Measurements from ENCODE around the gene IRF9. TPM values are rescaled to one million over a fixed set of nuclear protein-coding genes. Genes with fewer than 3 reads are reported as not detected.

Gene IRF9
- total RNA-seq, 2 experiments from 2014 or later = 35.1 to 39.1 TPM

- Histone ChIP-seq H3K79me2 (ENCODE audit: insufficient read depth, low read depth, low read length) (peaks cover 27% of the 10 kb centered on the region), H3K27ac (ENCODE audit: low read depth, low read length, poor library complexity, severe bottlenecking) (peak within 1 kb of the TSS; percentile 82), H3K4me1 (ENCODE audit: insufficient read depth, low read length, poor library complexity, severe bottlenecking) (peaks cover 28% of the 10 kb centered on the region), H3K4me2 (ENCODE audit: low read length) (peak within 1 kb of the TSS; percentile 82), H3K36me3 (ENCODE audit: insufficient read depth, low read length) (peaks cover 43% of the 10 kb centered on the region), H3K9me3 (ENCODE audit: low read length) (no peaks in the 10 kb centered on the region), H3K4me3 (ENCODE audit: low read depth, low read length, poor library complexity, severe bottlenecking) (peak within 1 kb of the TSS; percentile 76), H4K20me1 (ENCODE audit: insufficient read depth, low read length) (no peaks in the 10 kb centered on the region), H2AFZ (ENCODE audit: low read length) (peak within 1 kb of the TSS; percentile 40), H3K9me2 (ENCODE audit: insufficient read depth, low read length) (no peaks in the 10 kb centered on the region)
- TF ChIP-seq, protein P1, sequence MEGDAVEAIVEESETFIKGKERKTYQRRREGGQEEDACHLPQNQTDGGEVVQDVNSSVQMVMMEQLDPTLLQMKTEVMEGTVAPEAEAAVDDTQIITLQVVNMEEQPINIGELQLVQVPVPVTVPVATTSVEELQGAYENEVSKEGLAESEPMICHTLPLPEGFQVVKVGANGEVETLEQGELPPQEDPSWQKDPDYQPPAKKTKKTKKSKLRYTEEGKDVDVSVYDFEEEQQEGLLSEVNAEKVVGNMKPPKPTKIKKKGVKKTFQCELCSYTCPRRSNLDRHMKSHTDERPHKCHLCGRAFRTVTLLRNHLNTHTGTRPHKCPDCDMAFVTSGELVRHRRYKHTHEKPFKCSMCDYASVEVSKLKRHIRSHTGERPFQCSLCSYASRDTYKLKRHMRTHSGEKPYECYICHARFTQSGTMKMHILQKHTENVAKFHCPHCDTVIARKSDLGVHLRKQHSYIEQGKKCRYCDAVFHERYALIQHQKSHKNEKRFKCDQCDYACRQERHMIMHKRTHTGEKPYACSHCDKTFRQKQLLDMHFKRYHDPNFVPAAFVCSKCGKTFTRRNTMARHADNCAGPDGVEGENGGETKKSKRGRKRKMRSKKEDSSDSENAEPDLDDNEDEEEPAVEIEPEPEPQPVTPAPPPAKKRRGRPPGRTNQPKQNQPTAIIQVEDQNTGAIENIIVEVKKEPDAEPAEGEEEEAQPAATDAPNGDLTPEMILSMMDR (conservative IDR thresholded peaks at IDR 0.05; ENCODE audit: low read length) = no peak
- TF ChIP-seq EZH2phosphoT487 (IDR thresholded peaks at IDR 0.05; ENCODE audit: borderline replicate concordance, low read depth, low read length) = no peak
- intact Hi-C loops (cut with micrococcal nuclease; ENCODE audit: unreplicated experiment) = loop anchor here (1.0 to 2.0 kb wide), 3 partner anchors 17 to 66 kb away; partner anchors contain the start of genes GMPR2, NEDD8, PSME2 and RNF31
- peak; percentile 98 for DNase-seq (ENCODE audit: low spot score)
- ChIA-PET CTCF (ENCODE audit: unreplicated experiment) (interaction anchor here (1.0 kb wide), 1 partner anchor 52 kb away, joined by 3 read pairs; the partner anchor contains the start of gene IRF9), POLR2A (interaction anchor here (0.7 to 3.0 kb wide), 12 partner anchors 17 to 229 kb away, joined by 3 to 18 read pairs (median 4); partner anchors contain the start of genes GMPR2, PCK2, PSME1 and RABGGTA)
- no TSS peak for BruUV-seq (replicated peaks)
Measured at GRCh38 chr14:24212924-24213865, 52.1 kb downstream of the IRF9 start, which contains the start of gene CHMP4A. TSS of gene CHMP4A (minus strand) at chr14:24213488. CDS start at chr14:24213439, 49 bp downstream.

GRCh38 chr14:24213866-24214662 is 53.0 kb downstream of the IRF9 start:
- no peak for TF ChIP-seq EZH2phosphoT487 (IDR thresholded peaks at IDR 0.05; ENCODE audit: borderline replicate concordance, low read depth, low read length)
- TF ChIP-seq, protein P1 (conservative IDR thresholded peaks at IDR 0.05; ENCODE audit: low read length) = peak; percentile 65
- BruUV-seq (replicated peaks) = TSS peak; percentile 93
- peaks cover 27% of the 10 kb centered on the region for H3K79me2 ChIP-seq (ENCODE audit: insufficient read depth, low read depth, low read length)
- H4K20me1 ChIP-seq (ENCODE audit: insufficient read depth, low read length) = no peaks in the 10 kb centered on the region
- H3K27ac ChIP-seq (ENCODE audit: low read depth, low read length, poor library complexity, severe bottlenecking) = peak overlapping the region; percentile 82
- H2AFZ ChIP-seq (ENCODE audit: low read length) = peak overlapping the region; percentile 22; the same call in 1 of the 2 replicates
- peak overlapping the region; percentile 76 for H3K4me3 ChIP-seq (ENCODE audit: low read depth, low read length, poor library complexity, severe bottlenecking)
- no peaks in the 10 kb centered on the region for H3K9me3 ChIP-seq (ENCODE audit: low read length)
- H3K36me3 ChIP-seq (ENCODE audit: insufficient read depth, low read length) = peaks cover 34% of the 10 kb centered on the region
- POLR2A ChIA-PET = interaction anchor here (0.7 to 3.0 kb wide), 16 partner anchors 8 to 228 kb away, joined by 3 to 18 read pairs (median 4); partner anchors contain the start of genes GMPR2, PCK2, PSME1 and RABGGTA
- intact Hi-C loops (cut with micrococcal nuclease; ENCODE audit: unreplicated experiment) = loop anchor here (1.0 to 2.0 kb wide), 3 partner anchors 18 to 67 kb away; partner anchors contain the start of genes GMPR2, NEDD8, PSME2 and RNF31
- peaks cover 28% of the 10 kb centered on the region for H3K4me1 ChIP-seq (ENCODE audit: insufficient read depth, low read length, poor library complexity, severe bottlenecking)
- peak overlapping the region; percentile 82 for H3K4me2 ChIP-seq (ENCODE audit: low read length)
- no peak for DNase-seq (ENCODE audit: low spot score)
- H3K9me2 ChIP-seq (ENCODE audit: insufficient read depth, low read length) = no peaks in the 10 kb centered on the region
- CTCF ChIA-PET (ENCODE audit: unreplicated experiment) = interaction anchor here (1.0 kb wide), 1 partner anchor 53 kb away, joined by 3 read pairs; the partner anchor contains the start of gene IRF9

All from OCI-LY7 (cell line).